H1 (cell line): ENCODE measurements around the gene TRIM52. TPM values are rescaled to one million over a fixed set of nuclear protein-coding genes. Genes with fewer than 3 reads are reported as not detected.

ENCODE experiments used
- CTCF ChIA-PET: fragments of 300-600 bp; sonication (Branson Sonifier 250); formaldehyde crosslinking; loops from one replicate; lab custom pipeline; 2021; ENCODE audit not compliant: partially characterized antibody; lab: Charles Lee
- POLR2A ChIA-PET: fragments of 300-600 bp; sonication (Branson Sonifier 250); formaldehyde crosslinking; loops from one replicate; lab custom pipeline; 2021; ENCODE audit warnings: inconsistent platforms; ENCODE audit not compliant: partially characterized antibody; lab: Charles Lee
- DNase-seq, 2 experiments: peaks; one replicate each; pipeline versions ENCODE4 v3.0.0 to v3.0.0-alpha.2; 2010 to 2022; ENCODE audit warnings: low spot score in 2 of 2, low read depth in 1 of 2, mixed read lengths in 1 of 2
- FAIRE-seq: peaks from 2 replicates; lab custom pipeline; 2011; peaks lifted over from hg19 to GRCh38; lab: Jason Lieb, UNC
- H2AFZ ChIP-seq: 2 replicates; pipeline ENCODE4 v1.8.1; 2012; ENCODE audit warnings: low read length, inconsistent platforms
- H2AK5ac ChIP-seq: 2 replicates; pipeline ENCODE4 v1.6.1; 2013; ENCODE audit warnings: low read depth, low read length
- H2BK120ac ChIP-seq: replicated peaks from 2 replicates; pipeline ENCODE3; 2013; ENCODE audit warnings: low read depth, low read length, inconsistent platforms
- H2BK12ac ChIP-seq: 2 replicates; pipeline ENCODE4 v1.6.1; 2013; ENCODE audit warnings: low read depth, low read length
- H2BK15ac ChIP-seq: 2 replicates; pipeline ENCODE4 v1.6.1; 2013; ENCODE audit warnings: low read length
- H2BK20ac ChIP-seq: 2 replicates; pipeline ENCODE4 v1.6.1; 2013; ENCODE audit warnings: low read length
- H2BK5ac ChIP-seq: 2 replicates; pipeline ENCODE4 v1.6.1; 2013; ENCODE audit warnings: low read depth, low read length
- H3K14ac ChIP-seq: 2 replicates; pipeline ENCODE4 v1.6.1; 2013; ENCODE audit warnings: inconsistent platforms; ENCODE audit not compliant: insufficient read length
- H3K18ac ChIP-seq: 2 replicates; pipeline ENCODE4 v1.6.1; 2013; ENCODE audit warnings: low read length; ENCODE audit errors: extremely low read depth
- H3K23ac ChIP-seq: 2 replicates; pipeline ENCODE4 v1.6.1; 2013; ENCODE audit warnings: inconsistent platforms; ENCODE audit not compliant: insufficient read length
- H3K23me2 ChIP-seq: 2 replicates; pipeline ENCODE4 v1.6.1; 2013; ENCODE audit warnings: low read depth, low read length
- H3K27ac ChIP-seq: 2 replicates; pipeline ENCODE4 v1.6.1; 2011; ENCODE audit warnings: low read depth, low read length, inconsistent platforms
- H3K27me3 ChIP-seq, 4 experiments: replicated peaks in 1 of 4; 1 replicate in 1 of 4; 2 replicates in 3 of 4; pipeline versions ENCODE4 v1.6.1 to v1.8.1; 2011 to 2013; ENCODE audit warnings: low read length in 3 of 4, mild to moderate bottlenecking in 3 of 4, inconsistent platforms in 2 of 4, mixed read lengths in 2 of 4, moderate library complexity in 1 of 4; ENCODE audit not compliant: control insufficient read depth in 3 of 4, insufficient read depth in 3 of 4; ENCODE audit errors: extremely low read depth in 1 of 4
- H3K36me3 ChIP-seq, 4 experiments: 2 replicates each; pipeline versions ENCODE4 v1.6.1 to v1.8.1; 2011 to 2013; ENCODE audit warnings: mild to moderate bottlenecking in 4 of 4, low read length in 3 of 4, moderate library complexity in 2 of 4, control low read depth in 1 of 4, inconsistent platforms in 1 of 4; ENCODE audit not compliant: insufficient read depth in 4 of 4, control insufficient read depth in 2 of 4
- H3K4ac ChIP-seq: replicated peaks from 2 replicates; pipeline ENCODE3; 2013; ENCODE audit warnings: low read length, low read depth, mixed read lengths, inconsistent platforms; ENCODE audit not compliant: insufficient read length
- H3K4me1 ChIP-seq, 4 experiments: replicated peaks in 1 of 4; 1 replicate in 1 of 4; 2 replicates in 3 of 4; pipeline versions ENCODE4 v1.6.1 to v1.8.1; 2011 to 2013; ENCODE audit warnings: low read length in 3 of 4, inconsistent platforms in 2 of 4, mixed read lengths in 1 of 4; ENCODE audit not compliant: insufficient read depth in 4 of 4, control insufficient read depth in 3 of 4
- H3K4me2 ChIP-seq, 2 experiments: 2 replicates each; pipeline versions ENCODE4 v1.6.1 to v1.8.1; 2011 to 2013; ENCODE audit warnings: low read depth in 2 of 2, low read length in 2 of 2, control low read depth in 1 of 2, inconsistent platforms in 1 of 2, mild to moderate bottlenecking in 1 of 2; ENCODE audit not compliant: insufficient read depth in 1 of 2
- H3K4me3 ChIP-seq, 4 experiments: fragments of 200-600, 300-600 bp in 1 of 4; sonication (generic), shearing (Covaris generic), sonication (Bioruptor Twin) in 1 of 4; 2 replicates each; pipeline versions ENCODE4 v1.5.1 to v1.8.1; 2011 to 2016; ENCODE audit warnings: low read length in 4 of 4, low read depth in 3 of 4, control low read depth in 2 of 4, inconsistent platforms in 2 of 4, mild to moderate bottlenecking in 2 of 4, mixed read lengths in 1 of 4, moderate library complexity in 1 of 4; ENCODE audit not compliant: insufficient read depth in 2 of 4; ENCODE audit errors: extremely low read depth in 1 of 4
- H3K56ac ChIP-seq: replicated peaks from 2 replicates; pipeline ENCODE3; 2013; ENCODE audit warnings: low read depth, mild to moderate bottlenecking, mixed read lengths, low read length, inconsistent platforms; ENCODE audit not compliant: insufficient read length
- H3K79me1 ChIP-seq: 2 replicates; pipeline ENCODE4 v1.6.1; 2013; ENCODE audit warnings: low read depth, low read length, control low read depth
- H3K79me2 ChIP-seq, 2 experiments: 2 replicates each; pipeline versions ENCODE4 v1.6.1 to v1.8.1; 2012 to 2013; ENCODE audit warnings: low read length in 2 of 2, mild to moderate bottlenecking in 2 of 2, inconsistent platforms in 1 of 2; ENCODE audit not compliant: insufficient read depth in 2 of 2, control insufficient read depth in 1 of 2
- H3K9ac ChIP-seq, 4 experiments: replicated peaks in 1 of 4; 1 replicate in 1 of 4; 2 replicates in 3 of 4; pipeline versions ENCODE4 v1.6.1 to v1.8.1; 2011 to 2013; ENCODE audit warnings: low read depth in 3 of 4, low read length in 3 of 4, control low read depth in 2 of 4, mild to moderate bottlenecking in 2 of 4, moderate library complexity in 2 of 4, inconsistent platforms in 1 of 4; ENCODE audit errors: extremely low read depth in 1 of 4
- H3K9me3 ChIP-seq, 2 experiments: 2 replicates each; pipeline versions ENCODE4 v1.6.1 to v1.8.1; 2012 to 2013; ENCODE audit warnings: mild to moderate bottlenecking in 2 of 2, moderate library complexity in 2 of 2, control low read depth in 1 of 2, inconsistent platforms in 1 of 2, low read depth in 1 of 2, low read length in 1 of 2, mixed read lengths in 1 of 2; ENCODE audit not compliant: insufficient read depth in 2 of 2
- H4K20me1 ChIP-seq, 2 experiments: replicated peaks in 1 of 2; 2 replicates each; pipeline versions ENCODE3 to v1.8.1; 2011 to 2013; ENCODE audit warnings: inconsistent platforms in 2 of 2, low read length in 2 of 2, mild to moderate bottlenecking in 1 of 2; ENCODE audit not compliant: insufficient read depth in 2 of 2, control insufficient read depth in 1 of 2
- H4K5ac ChIP-seq: 2 replicates; pipeline ENCODE4 v1.6.1; 2013; ENCODE audit warnings: low read length, low read depth, mixed read lengths, inconsistent platforms; ENCODE audit not compliant: insufficient read length
- H4K8ac ChIP-seq: 2 replicates; pipeline ENCODE4 v1.8.0; 2013; ENCODE audit warnings: mild to moderate bottlenecking, moderate library complexity, low read length, inconsistent platforms; ENCODE audit not compliant: insufficient read depth; ENCODE audit errors: extremely low read depth
- H4K91ac ChIP-seq: replicated peaks from 2 replicates; pipeline ENCODE3; 2013; ENCODE audit warnings: low read length, mixed read lengths, inconsistent platforms; ENCODE audit not compliant: insufficient read length
- NANOG ChIP-seq: IDR thresholded peaks from 2 replicates; pipeline ENCODE4 v1.6.1; 2011; ENCODE audit warnings: low read length, low read depth, mild to moderate bottlenecking, inconsistent platforms; ENCODE audit not compliant: insufficient read depth, poor library complexity, severe bottlenecking
- POLR2AphosphoS5 ChIP-seq: IDR thresholded peaks from 2 replicates; pipeline ENCODE4 v1.6.1; 2011; ENCODE audit warnings: low read depth, low read length
- SP4 ChIP-seq: IDR thresholded peaks from 2 replicates; pipeline ENCODE4 v1.6.1; 2012; ENCODE audit warnings: low read length, inconsistent platforms
- WGBS, 2 experiments: shearing (Covaris generic) in 1 of 2; methylation state at CpG; one replicate each; pipeline versions ENCODE4 v1.1.6 to v1.1.7; 2013 to 2015; ENCODE audit warnings: low lambda C conversion rate in 2 of 2, mixed read lengths in 2 of 2, inconsistent platforms in 1 of 2, low coverage in 1 of 2, missing lambda C conversion rate in 1 of 2; ENCODE audit not compliant: insufficient replicate concordance in 2 of 2, insufficient coverage in 1 of 2, insufficient read length in 1 of 2; ENCODE audit errors: extremely low coverage in 1 of 2, missing lambda C conversion rate in 1 of 2; 5-methylcytosine and 5-hydroxymethylcytosine counted together
- polyA plus RNA-seq, 7 experiments: library from polyadenylated mRNA; depleted of rRNA in 3 of 7; stranded (reverse) in 5 of 7; unstranded in 2 of 7; fragments of >200 nt in 5 of 7; fragments of 200-250 nt in 2 of 7; gene quantifications; 1 replicate in 5 of 7; 2 replicates in 1 of 7; 4 replicates in 1 of 7; pipeline versions ENCODE4 v1.2.1 to v1.2.3, GENCODE V29; 2011 to 2013; ENCODE audit warnings: missing spikeins in 2 of 7, mixed read lengths in 2 of 7
- total RNA-seq: library from RNA; stranded (reverse); fragmentation: NEBNext Ultra II Directional; extraction: Animal tissue kit (Norgen Biotek cat#: 25700); gene quantifications from 2 replicates; pipeline ENCODE4 v1.2.1, GENCODE V29; 2021
- TF ChIP-seq, protein P1 (sequence below), 3 experiments: IDR thresholded peaks; 1 replicate in 2 of 3; 2 replicates in 1 of 3; pipeline versions ENCODE4 v1.5.1 to v1.6.1; 2011; ENCODE audit warnings: low read length in 3 of 3, mild to moderate bottlenecking in 3 of 3, inconsistent platforms in 2 of 3, low read depth in 1 of 3, moderate library complexity in 1 of 3; ENCODE audit not compliant: insufficient read depth in 1 of 3; ENCODE audit errors: control extremely low read depth in 1 of 3

The TRIM52 gene
- total and polyA plus RNA-seq, 2 of the 8 experiments (the other 6 are each of a cell fraction or from before 2014, with no cell fraction given) = 4.2 to 5.7 TPM

DNA sequence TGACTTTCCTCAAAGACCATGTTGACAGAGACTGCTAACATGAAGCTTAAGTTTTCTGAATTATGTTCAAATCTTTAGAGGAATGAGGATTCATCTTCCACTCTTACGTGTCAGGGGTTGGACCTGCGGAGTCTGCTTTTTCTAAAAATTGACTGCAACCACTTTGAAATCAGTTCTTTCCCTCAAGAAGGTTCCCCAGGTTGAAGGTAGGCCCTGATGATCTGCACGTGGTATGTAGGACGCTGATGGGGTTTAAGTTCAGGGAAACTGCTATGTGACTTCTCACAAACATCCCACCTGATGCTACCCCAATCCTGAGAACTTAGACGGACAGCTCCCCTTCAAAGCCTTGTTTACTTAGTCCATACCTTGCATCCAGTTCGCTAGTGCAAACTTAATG, 24.5 kb downstream of the TRIM52 start:
- no peak overlapping the region for H3K4me2 ChIP-seq
- H4K5ac ChIP-seq = no peak overlapping the region
- H3K36me3 ChIP-seq = peaks cover 48 to 86% (median 65%) of the 10 kb centered on the region in 4 experiments
- no peaks in the 10 kb centered on the region for H3K27me3 ChIP-seq
- peaks cover 2 to 17% of the 10 kb centered on the region in 2 experiments for H3K79me2 ChIP-seq
- WGBS, 2 experiments = 93% methylated on average over 6 of the region's 6 CpGs; no CpG with 5 or more reads in 1 of the 2 experiments
- no peak overlapping the region for H2BK12ac ChIP-seq
- H3K9me3 ChIP-seq = no peaks in the 10 kb centered on the region
- H2AFZ ChIP-seq = no peak overlapping the region
- H2BK120ac ChIP-seq = no peak overlapping the region
- no peak overlapping the region for H3K4me3 ChIP-seq
- no peak overlapping the region for H2BK5ac ChIP-seq
- FAIRE-seq (no peak), DNase-seq (no peak)
- H3K18ac ChIP-seq = no peak overlapping the region
- no peak overlapping the region for H2AK5ac ChIP-seq
- H3K4ac ChIP-seq = no peak overlapping the region
- H2BK20ac ChIP-seq = no peak overlapping the region
- no peak overlapping the region for H2BK15ac ChIP-seq
- ChIA-PET POLR2A (interaction anchor here (1.2 to 34.2 kb wide), 9 partner anchors 1 to 62 kb away, joined by 3 to 1334 read pairs (median 15); partner anchors contain the start of genes RACK1, TRIM41, TRIM52 and TRIM7), CTCF (interaction anchor here (1.6 kb wide), 1 partner anchor 9 kb away, joined by 5 read pairs; no protein-coding TSS in a partner anchor)
- no peak overlapping the region for H3K56ac ChIP-seq
- H4K20me1 ChIP-seq = peaks cover 19 to 27% of the 10 kb centered on the region in 2 experiments
- H3K23ac ChIP-seq = no peak overlapping the region
- H3K79me1 ChIP-seq = no peaks in the 10 kb centered on the region
- TF ChIP-seq NANOG = no peak
- TF ChIP-seq, protein P1, sequence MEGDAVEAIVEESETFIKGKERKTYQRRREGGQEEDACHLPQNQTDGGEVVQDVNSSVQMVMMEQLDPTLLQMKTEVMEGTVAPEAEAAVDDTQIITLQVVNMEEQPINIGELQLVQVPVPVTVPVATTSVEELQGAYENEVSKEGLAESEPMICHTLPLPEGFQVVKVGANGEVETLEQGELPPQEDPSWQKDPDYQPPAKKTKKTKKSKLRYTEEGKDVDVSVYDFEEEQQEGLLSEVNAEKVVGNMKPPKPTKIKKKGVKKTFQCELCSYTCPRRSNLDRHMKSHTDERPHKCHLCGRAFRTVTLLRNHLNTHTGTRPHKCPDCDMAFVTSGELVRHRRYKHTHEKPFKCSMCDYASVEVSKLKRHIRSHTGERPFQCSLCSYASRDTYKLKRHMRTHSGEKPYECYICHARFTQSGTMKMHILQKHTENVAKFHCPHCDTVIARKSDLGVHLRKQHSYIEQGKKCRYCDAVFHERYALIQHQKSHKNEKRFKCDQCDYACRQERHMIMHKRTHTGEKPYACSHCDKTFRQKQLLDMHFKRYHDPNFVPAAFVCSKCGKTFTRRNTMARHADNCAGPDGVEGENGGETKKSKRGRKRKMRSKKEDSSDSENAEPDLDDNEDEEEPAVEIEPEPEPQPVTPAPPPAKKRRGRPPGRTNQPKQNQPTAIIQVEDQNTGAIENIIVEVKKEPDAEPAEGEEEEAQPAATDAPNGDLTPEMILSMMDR (IDR thresholded peaks at IDR 0.05; ENCODE audit: control extremely low read depth in 1 of 3, insufficient read depth in 1 of 3, low read depth in 1 of 3, low read length in 3 of 3) = no peak
- TF ChIP-seq SP4 = 0 out of 2 replicates have a peak, but pooled peaks have one; percentile 10
- peak; percentile 75 for TF ChIP-seq POLR2AphosphoS5
- no peak overlapping the region for H4K91ac ChIP-seq
- no peak overlapping the region for H3K14ac ChIP-seq
- no peaks in the 10 kb centered on the region for H3K23me2 ChIP-seq
- no peak overlapping the region for H3K9ac ChIP-seq
- no peak overlapping the region for H3K27ac ChIP-seq
- H3K4me1 ChIP-seq = peaks cover 0 to 7% (median under 1%) of the 10 kb centered on the region in 4 experiments; a peak in 6 of 7 replicates
- H4K8ac ChIP-seq = no peak overlapping the region
